GM21390 (cell line): ENCODE results near the gene AKR1E2.

Source experiments
- ATAC-seq: cut with Tn5 transposase; IDR thresholded peaks from one replicate; pipeline ENCODE4 v1.9.1; 2021; ENCODE audit not compliant: unreplicated experiment

AKR1E2 gene

DNA sequence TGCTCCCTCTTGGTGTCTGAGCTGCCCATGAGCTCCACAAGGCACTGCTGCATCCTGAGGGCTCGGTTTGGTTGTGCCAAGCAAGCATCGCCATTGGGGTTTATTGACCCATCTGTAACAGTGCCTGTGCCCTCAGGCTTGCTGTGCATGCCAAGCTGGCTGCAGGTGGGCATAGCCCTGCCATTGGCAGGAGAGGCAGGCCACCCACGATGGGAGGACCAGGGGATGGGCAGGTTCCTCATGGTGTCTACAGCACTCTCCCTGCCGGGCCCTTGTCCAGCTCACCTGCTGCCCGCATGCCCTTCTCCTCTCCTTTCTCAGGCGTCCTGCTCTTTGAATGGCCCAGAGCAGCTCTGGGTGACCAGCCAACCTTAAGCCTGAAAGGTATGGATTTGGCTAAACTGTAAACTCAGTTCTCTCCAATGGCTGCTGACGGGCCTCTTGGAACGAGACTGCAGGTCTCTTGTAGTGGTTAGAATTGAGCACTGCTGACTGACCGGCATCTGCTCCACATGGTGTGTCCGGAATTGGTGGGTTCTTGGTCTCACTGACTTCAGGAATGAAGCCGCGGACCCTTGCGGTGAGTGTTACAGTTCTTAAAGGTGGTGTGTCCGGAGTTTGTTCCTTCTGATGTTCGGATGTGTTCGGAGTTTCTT is 17.6 kb downstream of the AKR1E2 start:
- no peak for ATAC-seq

DNA sequence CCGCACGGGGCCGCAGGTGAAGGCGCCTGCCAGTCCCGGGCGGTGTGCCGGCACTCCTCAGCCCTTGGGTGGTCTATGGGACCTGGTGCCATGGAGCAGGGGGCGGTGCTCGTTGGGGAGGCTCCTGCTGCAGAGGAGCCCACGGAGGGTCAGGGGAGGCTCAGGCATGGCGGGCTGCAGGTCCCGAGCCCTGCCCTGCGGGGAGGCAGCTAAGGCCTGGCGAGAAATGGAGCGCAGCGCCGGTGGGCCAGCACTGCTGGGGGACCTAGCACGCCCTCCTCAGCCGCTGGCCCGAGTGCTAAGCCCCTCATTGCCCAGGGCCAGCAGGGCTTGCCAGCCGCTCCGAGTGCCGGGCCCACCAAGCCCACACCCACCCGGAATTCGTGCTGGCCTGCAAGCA is 18.9 kb downstream of the AKR1E2 start:
- no peak for ATAC-seq

DNA sequence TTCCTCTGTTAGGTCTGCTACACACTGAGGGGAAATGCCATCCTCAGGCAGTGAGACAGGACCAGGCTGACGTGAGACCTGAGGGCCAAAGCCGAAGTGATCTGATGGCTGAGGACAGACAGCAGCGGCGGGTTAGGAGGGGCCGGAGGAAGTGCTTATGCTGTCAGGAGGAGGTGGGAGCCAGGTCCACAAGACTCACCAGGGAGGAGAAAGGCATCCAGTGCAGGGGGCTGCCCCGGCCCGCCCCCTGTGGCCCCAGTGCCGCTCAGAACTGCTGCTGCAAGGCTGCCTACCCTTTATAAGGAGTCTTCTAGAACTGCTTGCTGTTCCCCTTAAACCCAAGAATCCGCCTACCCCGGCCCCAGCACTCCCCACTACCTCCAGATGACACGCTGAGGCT is 19.8 kb downstream of the AKR1E2 start:
- ATAC-seq, result no peak

DNA sequence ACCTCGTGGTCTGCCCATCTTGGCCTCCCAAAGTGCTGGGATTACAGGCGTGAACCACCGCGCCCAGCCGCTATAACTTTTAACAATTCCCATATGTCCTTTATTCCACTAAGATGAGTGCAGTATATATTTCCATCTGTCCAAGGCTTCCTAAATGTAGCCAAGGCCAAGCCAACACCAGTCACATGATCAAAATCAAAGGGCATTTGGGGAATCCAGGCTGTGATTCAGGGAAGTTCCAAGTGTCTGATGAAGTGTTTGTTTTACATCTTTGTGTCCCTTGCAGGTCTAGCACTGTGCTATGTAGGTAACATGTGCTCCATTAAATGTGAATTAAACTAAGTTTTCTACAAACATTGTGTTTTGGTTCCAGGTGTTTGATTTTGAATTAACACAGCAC is 20.8 kb downstream of the AKR1E2 start:
- ATAC-seq, result no peak

DNA sequence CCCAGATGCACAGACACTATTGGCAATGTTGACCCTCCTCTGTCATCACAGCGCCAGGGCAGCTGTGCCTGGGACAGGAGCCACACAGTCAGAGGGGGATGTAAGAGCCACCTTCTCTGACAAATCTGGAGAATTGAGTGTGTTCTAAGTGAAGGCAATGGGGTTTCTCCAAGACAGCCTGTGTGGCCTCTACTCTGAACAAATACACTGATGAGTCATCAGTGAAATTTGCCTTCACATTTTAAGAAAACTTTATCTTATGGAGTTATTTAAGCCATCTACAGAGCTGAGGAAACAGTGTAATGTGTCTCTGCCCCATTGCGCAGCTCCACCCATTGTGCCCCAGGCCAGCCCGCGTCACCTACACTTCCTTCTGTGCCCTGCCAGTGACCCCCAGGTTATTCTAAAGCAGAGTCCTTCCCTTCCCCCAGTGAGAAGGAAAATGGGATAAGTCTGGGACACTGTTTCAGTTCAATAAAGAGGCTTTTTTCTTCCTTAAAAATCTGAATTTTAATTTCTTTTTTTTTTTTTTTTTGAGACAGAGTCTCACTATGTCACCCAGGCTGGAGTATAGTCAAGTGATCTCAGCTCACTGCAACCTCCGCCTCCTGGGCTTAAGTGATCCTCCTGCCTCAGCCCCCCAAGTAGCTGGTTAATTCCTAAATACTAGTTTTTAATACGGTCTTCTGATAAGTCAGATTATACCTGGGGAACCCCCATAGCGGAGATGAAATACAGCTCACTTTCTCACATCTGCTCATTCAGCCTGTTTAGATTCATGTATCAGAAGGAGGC is 21.8 kb downstream of the AKR1E2 start:
- no peak for ATAC-seq

DNA sequence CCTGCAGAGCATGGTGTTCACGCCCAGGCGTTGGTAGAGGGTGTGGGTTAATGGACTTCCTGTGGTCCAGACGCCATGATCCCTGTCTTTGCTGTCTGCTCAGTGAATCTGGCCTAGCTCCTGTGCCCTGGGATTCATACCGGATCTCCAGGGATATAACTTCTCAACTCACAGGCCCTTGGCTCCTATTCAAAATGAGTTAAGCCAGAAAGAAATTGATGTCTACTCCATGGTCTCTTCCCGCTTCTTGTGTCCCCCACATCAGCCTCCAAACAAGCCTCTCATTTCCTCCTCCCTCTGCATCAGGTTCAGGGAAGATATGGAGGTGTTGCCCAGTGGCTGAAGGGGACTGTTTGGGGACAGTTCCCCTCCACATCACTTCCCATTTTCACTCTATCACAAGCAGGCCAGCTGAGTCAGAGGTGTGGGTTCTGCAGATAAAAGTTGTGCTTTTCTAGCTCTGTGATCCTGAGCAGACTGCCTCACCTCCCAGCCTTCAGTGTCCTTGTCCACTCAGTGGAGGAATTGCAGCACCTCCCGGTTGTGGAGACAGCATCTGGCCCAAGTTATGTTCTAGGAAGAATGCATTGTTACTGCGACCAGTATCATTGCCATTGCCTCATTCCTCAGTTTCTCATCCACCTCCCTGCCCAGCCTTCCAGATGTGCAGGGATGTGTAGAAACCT is 22.5 kb downstream of the AKR1E2 start:
- no peak for ATAC-seq

DNA sequence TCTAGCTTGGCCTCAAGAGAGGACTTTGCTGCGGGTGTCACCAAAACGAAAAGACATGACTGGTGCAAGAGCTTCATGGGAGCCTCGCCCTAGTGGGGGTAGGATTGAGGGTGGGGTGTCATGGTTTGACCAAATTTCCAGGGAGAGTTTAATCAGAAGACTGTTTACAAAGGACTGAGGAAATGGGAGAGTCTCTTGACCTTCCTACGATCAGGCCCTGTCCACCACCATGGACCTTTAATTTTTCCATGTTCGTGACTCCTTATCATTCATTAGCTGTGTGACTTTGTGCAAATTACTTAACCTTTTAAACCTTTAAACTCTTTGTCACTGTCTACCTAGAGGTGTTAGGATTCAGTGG is 23.0 kb downstream of the AKR1E2 start:
- no peak for ATAC-seq

DNA sequence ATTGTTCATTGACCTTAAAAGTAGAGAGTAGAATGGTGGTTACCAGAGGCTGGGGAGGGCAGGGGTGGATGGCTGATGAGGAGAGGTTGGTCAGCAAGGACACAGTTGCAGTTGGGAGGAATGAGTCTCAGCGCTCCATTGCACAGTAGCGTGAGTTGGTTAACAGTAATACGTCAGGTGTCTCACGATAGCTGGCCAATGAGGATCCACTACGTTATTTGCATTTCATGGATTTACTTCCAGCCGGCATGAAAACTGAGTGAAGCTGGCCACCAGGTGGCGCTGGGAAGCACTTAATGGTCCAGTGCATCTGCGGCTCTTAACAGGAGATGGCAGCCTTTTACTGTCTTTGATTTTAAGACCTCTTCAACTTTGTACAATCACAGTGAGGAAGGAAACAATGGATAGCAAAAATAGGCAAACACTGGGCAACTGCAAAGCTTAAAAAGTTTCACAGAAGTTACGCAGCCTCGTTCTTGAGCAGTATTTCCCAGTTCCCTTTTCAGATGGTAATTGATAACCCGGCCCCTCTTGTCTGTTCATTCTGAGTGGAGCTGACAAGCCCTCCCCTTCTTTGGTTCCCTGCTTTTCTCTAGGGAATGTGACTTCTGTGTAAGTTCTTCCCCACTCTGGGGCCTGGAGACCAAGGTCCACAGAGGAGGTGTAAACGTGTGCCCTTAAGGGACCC is 23.7 kb downstream of the AKR1E2 start:
- ATAC-seq, result peak; percentile 87

DNA sequence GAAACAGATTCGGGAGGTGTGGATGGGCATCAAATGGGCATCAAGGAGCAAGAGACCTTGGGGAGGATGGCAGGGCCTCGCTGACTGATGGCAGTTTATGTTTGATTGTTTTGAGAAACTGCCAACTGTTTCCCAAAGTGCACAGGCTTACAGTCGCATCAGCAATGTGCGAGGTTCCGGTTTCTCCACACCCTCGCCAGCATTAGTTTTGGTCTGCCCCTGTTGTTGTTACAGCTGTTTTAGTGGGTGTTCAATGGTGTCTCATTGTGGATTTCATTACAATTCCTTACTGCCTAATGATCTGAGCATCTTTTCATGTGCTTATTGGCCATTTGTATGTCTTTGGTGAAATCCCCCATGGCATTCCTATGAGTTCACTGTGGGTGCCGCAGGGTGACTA is 24.4 kb downstream of the AKR1E2 start:
- no peak for ATAC-seq

DNA sequence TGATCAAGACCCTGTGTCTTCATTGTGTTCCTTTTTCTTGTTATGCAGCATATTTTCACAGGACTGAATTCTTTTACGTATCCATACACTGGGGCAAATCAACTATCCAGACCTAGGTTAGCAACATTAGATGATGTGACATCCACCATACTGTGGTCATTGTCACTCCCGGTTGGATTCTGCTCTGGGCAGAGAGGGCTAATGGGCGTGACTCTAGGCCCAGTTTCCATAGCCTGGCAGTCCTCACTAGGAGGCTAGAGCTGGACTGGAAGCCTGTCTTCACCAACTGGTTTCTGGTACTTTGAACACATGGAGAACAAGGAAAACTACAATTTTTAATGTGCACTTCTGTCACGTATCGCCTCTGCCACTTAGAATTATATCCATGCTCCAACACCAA is 25.2 kb downstream of the AKR1E2 start:
- no peak for ATAC-seq

DNA sequence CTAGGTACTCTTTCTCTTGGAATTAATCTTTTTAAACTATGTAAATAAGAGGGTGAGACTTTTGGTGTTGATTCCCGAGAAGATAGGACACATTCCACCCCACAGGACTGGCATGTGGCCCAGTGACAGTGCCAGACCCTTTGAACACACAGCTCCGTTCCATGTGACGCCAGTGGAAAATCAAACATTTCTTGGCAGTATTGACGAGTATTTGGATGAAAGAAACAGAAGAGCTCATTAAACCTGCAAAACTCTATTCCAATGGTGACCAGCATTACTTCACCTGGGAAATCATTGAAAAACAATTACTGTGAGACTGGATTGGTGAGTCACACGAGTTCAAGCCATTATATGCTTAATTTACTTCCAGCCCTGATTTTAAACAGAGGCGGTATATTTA is 25.8 kb downstream of the AKR1E2 start:
- no peak for ATAC-seq

DNA sequence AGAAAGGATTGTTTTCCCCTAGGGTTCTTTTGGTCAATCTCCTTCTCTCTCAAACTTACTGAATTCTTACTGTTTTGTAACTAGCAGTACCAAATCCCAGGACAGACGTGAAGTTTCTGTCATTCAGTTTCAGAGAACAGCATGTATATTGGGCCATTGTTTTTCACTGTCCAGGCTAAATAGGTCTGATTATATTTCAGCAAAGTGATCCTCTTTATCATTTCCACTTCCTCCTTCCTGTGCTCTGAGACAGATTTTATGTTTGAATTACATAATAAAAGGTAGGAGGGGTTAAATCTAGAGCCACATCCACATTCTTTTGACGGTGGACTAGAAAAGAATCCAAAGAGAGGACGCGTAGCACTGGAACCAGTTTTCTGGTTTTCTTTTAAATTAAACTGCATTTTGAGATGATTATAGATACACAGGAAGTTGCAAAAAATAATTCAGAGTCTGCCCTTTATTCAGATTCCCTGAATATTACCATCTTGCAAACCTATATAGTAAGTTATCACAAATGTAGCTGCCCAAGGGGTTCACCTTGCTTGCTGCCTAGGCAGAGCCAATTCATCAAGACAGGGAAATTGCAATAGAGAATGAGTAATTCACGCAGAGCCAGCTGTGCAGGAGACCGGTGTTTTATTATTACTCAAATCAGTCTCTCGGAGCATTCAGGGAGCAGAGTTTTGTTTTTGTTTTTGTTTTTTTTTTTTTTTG is 40.1 kb downstream of the AKR1E2 start:
- no peak for ATAC-seq

DNA sequence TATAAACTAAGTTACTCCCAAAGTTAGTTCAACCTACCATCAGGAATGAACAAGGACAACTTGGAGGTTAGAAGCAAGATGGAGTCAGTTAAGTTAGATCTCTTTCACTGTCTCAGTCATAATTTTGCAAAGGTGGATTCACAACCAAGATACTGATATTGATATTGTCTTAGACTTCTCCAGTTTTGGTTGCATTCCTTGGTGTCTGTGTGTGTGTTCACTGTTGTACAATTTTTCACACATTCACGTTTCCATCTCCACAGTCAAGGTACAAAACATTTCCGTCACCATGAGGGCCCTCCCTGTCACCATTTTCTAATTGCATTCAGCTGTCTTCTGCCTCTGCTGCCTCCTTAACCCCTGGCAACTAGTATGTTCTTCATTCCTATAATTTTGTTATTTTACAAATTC is 41.1 kb downstream of the AKR1E2 start:
- no peak for ATAC-seq

DNA sequence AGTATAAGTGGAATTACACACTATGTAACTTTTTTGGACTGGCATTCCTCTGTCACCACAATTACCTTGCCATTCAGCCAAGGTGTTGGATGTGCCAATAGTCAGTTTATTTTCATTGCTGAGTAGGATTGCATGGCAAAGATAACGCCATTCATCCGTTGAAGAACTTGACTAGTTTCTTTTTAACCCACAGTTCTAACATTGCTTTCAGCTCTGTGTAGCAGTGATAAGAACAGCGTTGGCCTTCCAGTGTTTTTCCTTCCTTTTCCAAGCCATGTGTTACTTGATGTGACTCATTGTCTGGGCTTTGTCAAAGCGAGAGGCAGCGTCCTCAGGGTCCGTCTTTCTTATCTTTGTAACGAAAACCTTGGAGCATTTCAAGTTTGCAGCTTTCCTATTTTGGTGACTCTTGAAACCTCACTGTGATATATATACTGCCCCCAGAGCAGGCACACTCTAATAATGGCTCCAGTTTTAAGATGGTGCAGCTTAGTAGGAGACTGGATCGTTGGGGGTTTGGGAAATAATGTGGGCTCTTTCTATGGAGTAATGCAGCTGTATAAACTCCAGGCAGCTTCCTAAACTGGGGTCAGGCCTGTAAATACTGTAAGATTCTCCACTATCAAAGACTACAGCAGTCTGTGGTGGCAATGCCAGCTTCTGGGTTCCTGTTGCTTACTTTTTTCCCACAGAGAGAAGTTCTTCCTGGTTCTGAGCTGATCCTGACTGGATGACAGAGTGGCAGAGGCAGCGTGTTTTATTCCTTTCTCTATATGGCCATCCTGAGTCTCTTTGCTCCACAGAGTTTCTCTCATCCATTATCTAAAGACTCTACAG is 41.7 kb downstream of the AKR1E2 start:
- ATAC-seq, result no peak

DNA sequence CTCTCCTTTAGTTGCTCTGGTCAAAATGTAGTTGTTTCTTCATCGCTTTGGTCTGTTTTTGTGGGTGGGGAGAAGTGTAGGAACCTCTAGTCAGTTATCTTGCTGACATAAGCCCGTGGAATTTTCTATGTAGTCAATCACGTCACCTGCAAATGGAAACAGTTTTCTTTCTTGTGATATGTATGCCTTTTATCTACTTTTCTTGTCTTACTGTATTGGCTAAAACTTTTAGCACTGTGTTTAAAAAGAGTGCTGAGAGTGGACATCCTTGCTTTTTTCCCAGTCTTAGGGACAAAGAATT is 42.3 kb downstream of the AKR1E2 start:
- ATAC-seq, result no peak

DNA sequence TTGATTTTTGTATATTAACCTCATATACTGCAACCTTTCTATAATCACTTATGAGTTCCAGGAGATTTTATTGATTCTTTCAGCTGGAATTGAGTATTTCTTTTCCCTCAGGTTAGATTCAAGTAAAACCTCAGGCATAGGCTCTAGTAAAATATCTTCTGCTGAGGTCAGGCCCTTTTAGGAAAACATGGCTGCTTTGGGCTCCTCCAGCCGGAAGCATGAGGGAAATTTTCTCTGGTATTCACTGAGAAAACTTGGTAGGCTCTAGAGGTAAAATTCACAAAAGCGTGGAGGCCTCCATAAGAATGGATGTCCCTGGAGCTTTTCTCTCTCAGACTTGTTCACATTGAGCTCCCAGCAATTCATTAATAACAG is 56.7 kb downstream of the AKR1E2 start:
- ATAC-seq, result no peak

DNA sequence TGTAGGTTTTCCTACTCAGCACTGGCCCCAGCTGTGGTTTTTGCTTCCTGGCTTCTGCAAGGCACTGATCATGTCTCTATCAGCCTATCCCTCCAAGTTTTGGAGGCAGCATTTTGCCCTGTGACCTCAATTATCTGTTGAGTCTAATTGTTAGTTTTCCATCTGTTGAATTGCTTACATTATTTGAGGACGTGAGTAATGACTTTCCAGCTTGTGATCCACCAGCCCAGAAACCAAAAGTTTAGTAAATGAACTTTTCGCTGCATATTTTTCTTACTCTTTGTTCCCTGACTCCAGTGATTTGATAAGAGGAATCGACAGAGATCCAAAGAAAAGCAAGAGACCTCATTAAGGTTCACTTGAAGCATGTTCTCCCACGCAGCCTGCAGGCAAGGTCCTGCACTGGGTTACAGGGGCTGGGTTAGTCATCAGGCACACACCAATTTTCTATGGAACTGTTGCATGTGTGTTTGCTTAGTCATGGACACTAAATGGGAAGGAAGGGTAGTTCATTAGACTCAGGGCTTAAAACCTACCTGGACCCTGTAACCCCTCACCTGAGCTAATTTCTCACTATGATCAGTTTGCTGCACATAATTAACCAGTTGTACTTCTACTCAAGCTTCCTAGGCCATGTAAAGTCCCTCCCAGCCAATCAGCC is 57.2 kb downstream of the AKR1E2 start:
- no peak for ATAC-seq

DNA sequence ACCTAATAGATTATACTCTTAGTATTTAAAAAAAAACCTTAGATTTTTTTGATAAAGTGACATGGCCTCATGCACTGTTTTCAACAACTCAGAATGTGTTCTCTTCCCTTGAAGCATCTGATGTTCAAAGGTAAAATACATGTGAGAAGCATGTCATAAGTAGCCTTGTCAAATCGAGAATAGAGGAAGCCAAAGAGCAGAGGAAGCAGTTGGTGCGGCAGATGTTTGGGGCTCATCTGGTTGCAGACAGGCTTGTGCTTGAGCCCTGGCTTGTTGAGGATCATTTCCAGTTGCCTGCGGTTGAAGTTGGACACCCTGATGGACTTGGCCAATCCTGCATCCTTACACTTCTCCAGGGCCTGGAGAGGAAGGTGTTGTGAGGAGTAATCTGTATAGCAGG is 59.2 kb downstream of the AKR1E2 start:
- ATAC-seq, result no peak

DNA sequence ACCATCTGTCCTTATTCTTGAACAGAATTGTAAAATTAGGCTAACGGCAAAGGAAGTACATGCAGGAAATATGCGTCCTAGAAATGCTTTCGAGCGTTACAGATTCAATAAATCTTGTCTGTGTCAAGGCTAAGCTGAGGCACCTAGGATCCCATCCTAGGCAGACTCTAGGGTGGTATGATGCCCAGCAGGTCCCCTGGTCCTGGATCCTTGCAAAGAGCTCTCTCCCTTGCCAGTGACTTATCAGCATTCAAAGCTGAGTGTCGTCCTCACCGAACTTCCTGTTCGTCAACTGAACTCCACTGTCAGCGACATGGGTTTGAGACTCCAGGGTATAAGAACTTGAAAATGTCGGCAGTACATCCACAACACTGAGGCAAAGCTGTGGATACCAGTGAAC is 61.5 kb downstream of the AKR1E2 start:
- no peak for ATAC-seq

DNA sequence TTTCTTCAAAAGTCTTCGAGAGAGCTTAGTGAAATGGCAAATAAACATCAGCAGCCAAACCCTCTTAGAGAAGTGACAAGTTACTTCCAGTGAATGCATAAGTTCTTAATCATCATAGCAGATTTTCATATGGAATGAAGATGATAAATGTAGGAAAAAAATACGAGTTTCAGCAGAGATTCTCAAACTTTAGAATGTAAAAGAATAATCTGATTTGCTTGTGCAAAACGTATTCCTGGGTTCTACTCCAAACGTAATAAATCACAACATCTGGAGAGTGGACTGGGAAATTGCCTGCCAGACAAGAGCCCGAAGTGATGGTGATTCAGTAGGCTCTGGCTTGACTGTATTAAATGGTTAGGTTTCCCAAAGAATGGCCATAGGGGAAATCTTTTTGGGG is 62.2 kb downstream of the AKR1E2 start:
- no peak for ATAC-seq
